K562 (cell line): Measurements from ENCODE around the gene KATNB1. TPM values are rescaled to one million over a fixed set of nuclear protein-coding genes. Genes with fewer than 3 reads are reported as not detected.

ENCODE experiments used
- BRF1 ChIP-seq: IDR thresholded peaks from 3 replicates; pipeline ENCODE4 v1.6.1; 2011; ENCODE audit warnings: borderline replicate concordance, mild to moderate bottlenecking; ENCODE audit not compliant: insufficient read length; ENCODE audit errors: extremely low read depth
- DEAF1 ChIP-seq: fragments of 450-650 bp; formaldehyde crosslinking; IDR thresholded peaks from 2 replicates; pipeline ENCODE4 v1.4.0; 2020; ENCODE audit warnings: mild to moderate bottlenecking, moderate library complexity
- DMBX1 ChIP-seq: fragments of 250-450 bp; sonication (Bioruptor Pico); IDR thresholded peaks from 2 replicates; pipeline ENCODE4 v1.8.0; 2022; ENCODE audit warnings: inconsistent platforms, mild to moderate bottlenecking, moderate library complexity, borderline replicate concordance
- E2F6 ChIP-seq, 2 experiments: IDR thresholded peaks; 2 replicates each; pipeline ENCODE4 v1.6.1; 2011; ENCODE audit warnings: borderline replicate concordance in 1 of 2, control low read depth in 1 of 2, low read depth in 1 of 2, low read length in 1 of 2, mild to moderate bottlenecking in 1 of 2, mixed read lengths in 1 of 2, moderate library complexity in 1 of 2; ENCODE audit not compliant: insufficient read depth in 1 of 2, insufficient read length in 1 of 2, poor library complexity in 1 of 2, severe bottlenecking in 1 of 2; ENCODE audit errors: extremely low read depth in 1 of 2
- GABPB2 ChIP-seq: fragments of 250-450 bp; sonication (Bioruptor Pico); conservative IDR thresholded peaks from 2 replicates; pipeline ENCODE4 v1.5.1; 2021; ENCODE audit warnings: mild to moderate bottlenecking
- GATAD2B ChIP-seq: fragments of 450-650 bp; IDR thresholded peaks from 2 replicates; pipeline ENCODE4 v1.6.1; 2017; ENCODE audit warnings: mild to moderate bottlenecking, borderline replicate concordance
- HDAC3 ChIP-seq: fragments of 450-650 bp; IDR thresholded peaks from 2 replicates; pipeline ENCODE4 v1.6.1; 2018; ENCODE audit warnings: borderline replicate concordance, mild to moderate bottlenecking, moderate library complexity; ENCODE audit not compliant: partially characterized antibody
- HMG20A ChIP-seq: fragments of 450-650 bp; formaldehyde crosslinking; conservative IDR thresholded peaks from 2 replicates; pipeline ENCODE4 v1.4.0; 2020; ENCODE audit warnings: mild to moderate bottlenecking, mixed read lengths
- KLF10 ChIP-seq: fragments of 250-450 bp; sonication (Bioruptor Pico); IDR thresholded peaks from 2 replicates; pipeline ENCODE4 v1.6.1; 2021; ENCODE audit warnings: matching md5 sums
- MXI1 ChIP-seq: IDR thresholded peaks from 2 replicates; pipeline ENCODE4 v1.6.1; 2011; ENCODE audit warnings: low read depth, mild to moderate bottlenecking, improper control_type of control experiment, low read length
- NCOA1 ChIP-seq: fragments of 450-650 bp; IDR thresholded peaks from 2 replicates; pipeline ENCODE4 v1.6.1; 2016; ENCODE audit warnings: low read depth
- NFIC ChIP-seq: fragments of 450-650 bp; IDR thresholded peaks from 2 replicates; pipeline ENCODE4 v1.6.1; 2017; ENCODE audit warnings: mild to moderate bottlenecking, inconsistent platforms
- PATZ1 ChIP-seq: fragments of 250-450 bp; sonication (Bioruptor Pico); IDR thresholded peaks from 2 replicates; pipeline ENCODE4 v1.5.0; 2020; ENCODE audit warnings: mild to moderate bottlenecking, borderline replicate concordance
- SIX5 ChIP-seq, 2 experiments: IDR thresholded peaks; 2 replicates each; pipeline ENCODE4 v1.6.1; 2011; ENCODE audit warnings: low read length in 2 of 2, borderline replicate concordance in 1 of 2, low read depth in 1 of 2, mild to moderate bottlenecking in 1 of 2, moderate library complexity in 1 of 2; ENCODE audit not compliant: insufficient read depth in 1 of 2
- SMAD1 ChIP-seq: fragments of 150-350 bp; IDR thresholded peaks from 2 replicates; pipeline ENCODE4 v1.6.1; 2014; ENCODE audit warnings: low read length, low read depth; ENCODE audit not compliant: partially characterized antibody
- SNRNP70 ChIP-seq: fragments of 200-400 bp; formaldehyde crosslinking; optimal IDR thresholded peaks from 2 replicates; pipeline ENCODE3; 2017; ENCODE audit warnings: low read depth, low read length
- TEAD1 ChIP-seq, 2 experiments: fragments of 450-650 bp in 1 of 2; sonication (generic) in 1 of 2; formaldehyde crosslinking; IDR thresholded peaks; 2 replicates each; pipeline versions ENCODE4 v1.4.0 to v1.8.0; 2020 to 2022; ENCODE audit warnings: mild to moderate bottlenecking in 2 of 2, missing genetic modification reagents in 1 of 2
- YY1 ChIP-seq, 3 experiments: IDR thresholded peaks; 2 replicates each; pipeline ENCODE4 v1.6.1; 2011; ENCODE audit warnings: low read length in 2 of 3, mild to moderate bottlenecking in 2 of 3, moderate library complexity in 2 of 3, borderline replicate concordance in 1 of 3, control low read depth in 1 of 3, low read depth in 1 of 3; ENCODE audit not compliant: insufficient read depth in 3 of 3, insufficient replicate concordance in 2 of 3, control insufficient read depth in 1 of 3, insufficient read length in 1 of 3; ENCODE audit errors: extremely low read depth in 1 of 3
- ZNF316 ChIP-seq: fragments of 450-650 bp; IDR thresholded peaks from 2 replicates; pipeline ENCODE4 v1.6.1; 2016
- ZNF431 ChIP-seq: sonication (generic); formaldehyde crosslinking; IDR thresholded peaks from 2 replicates; pipeline ENCODE4 v1.8.0; 2022; ENCODE audit warnings: mild to moderate bottlenecking, missing genetic modification reagents
- ZNF586 ChIP-seq: fragments of 450-650 bp; formaldehyde crosslinking; conservative IDR thresholded peaks from 2 replicates; pipeline ENCODE4 v1.4.0; 2020; ENCODE audit warnings: mild to moderate bottlenecking, moderate library complexity
- ZNF707 ChIP-seq: fragments of 250-450 bp; sonication (Bioruptor Pico); conservative IDR thresholded peaks from 2 replicates; pipeline ENCODE4 v1.8.0; 2022; ENCODE audit warnings: inconsistent platforms, mild to moderate bottlenecking, moderate library complexity
- polyA plus RNA-seq, 8 experiments: library from polyadenylated mRNA; depleted of rRNA in 4 of 8; stranded (reverse) in 5 of 8; unstranded in 3 of 8; fragments of >200 nt; fragmentation: Nextera tagmentation in 2 of 8; fragmentation: Illumina TruSeq in 1 of 8; extraction: Ambion mirVana in 2 of 8; extraction: Trizol in 1 of 8; gene quantifications; 2 replicates each; pipeline versions ENCODE4 v1.2.1 to v1.2.3, GENCODE V29; 2011 to 2014; ENCODE audit warnings: inconsistent platforms in 1 of 8, missing spikeins in 1 of 8
- total RNA-seq, 7 experiments: library from RNA; depleted of rRNA in 6 of 7; stranded (reverse); fragments of >200 nt in 6 of 7; fragmentation: Illumina TruSeq in 2 of 7; extraction: Trizol in 2 of 7; gene quantifications; 2 replicates each; pipeline versions ENCODE4 v1.2.1 to v1.2.3, GENCODE V29; 2011 to 2021; ENCODE audit warnings: low replicate concordance in 1 of 7

KATNB1 gene
- total and polyA plus RNA-seq, 9 of the 15 experiments (the other 6 are each of a cell fraction or from before 2014, with no cell fraction given) = 1.2 to 52.6 (median 21.9) TPM

GRCh38 chr16:57736419-57737351 lies 1.1 kb downstream of the KATNB1 start (continued):
- TF ChIP-seq HMG20A (no peak), NFIC (no peak), GATAD2B (no peak), KLF10 (no peak), SNRNP70 (no peak), TEAD1 (CRISPR knock-in tag; IDR thresholded peaks at IDR 0.05) (no peak), DEAF1 (0 out of 2 replicates have a peak, but pooled peaks have one; percentile 39), SMAD1 (no peak), GABPB2 (no peak), MXI1 (peak; percentile 76; the same call in 1 of the 2 replicates), ZNF316 (no peak), ZNF707 (no peak), E2F6 (IDR thresholded peaks at IDR 0.05; ENCODE audit: borderline replicate concordance in 1 of 2, extremely low read depth in 1 of 2, insufficient read depth in 1 of 2, insufficient read length in 1 of 2, low read depth in 1 of 2, low read length in 1 of 2, poor library complexity in 1 of 2, severe bottlenecking in 1 of 2) (peak in 1 of 2 experiments; percentile 70), DMBX1 (CRISPR knock-in tag) (no peak), ZNF586 (CRISPR knock-in tag) (no peak), NCOA1 (no peak), BRF1 (no peak), SIX5 (IDR thresholded peaks at IDR 0.05; ENCODE audit: borderline replicate concordance in 1 of 2, insufficient read depth in 1 of 2, low read depth in 1 of 2, low read length in 2 of 2) (no peak), ZNF431 (CRISPR knock-in tag) (no peak), PATZ1 (no peak), HDAC3 (no peak), YY1 (IDR thresholded peaks at IDR 0.05; ENCODE audit: borderline replicate concordance in 1 of 3, control insufficient read depth in 1 of 3, extremely low read depth in 1 of 3, insufficient read depth in 3 of 3, insufficient read length in 1 of 3, insufficient replicate concordance in 2 of 3, low read depth in 1 of 3, low read length in 2 of 3) (no peak)
